NT2/D1 (cell line): ENCODE data around the gene RGS7.

Experiments
- SUZ12 ChIP-seq: IDR thresholded peaks from 2 replicates; pipeline ENCODE4 v1.6.1; 2011; ENCODE audit not compliant: insufficient read length, insufficient read depth; ENCODE audit errors: extremely low read depth
- YY1 ChIP-seq: IDR thresholded peaks from 2 replicates; pipeline ENCODE4 v1.6.1; 2011; ENCODE audit not compliant: insufficient read length, insufficient read depth
- ZNF274 ChIP-seq: IDR thresholded peaks from 2 replicates; pipeline ENCODE4 v1.6.1; 2011; ENCODE audit warnings: mild to moderate bottlenecking, low read depth, low read length

DNA sequence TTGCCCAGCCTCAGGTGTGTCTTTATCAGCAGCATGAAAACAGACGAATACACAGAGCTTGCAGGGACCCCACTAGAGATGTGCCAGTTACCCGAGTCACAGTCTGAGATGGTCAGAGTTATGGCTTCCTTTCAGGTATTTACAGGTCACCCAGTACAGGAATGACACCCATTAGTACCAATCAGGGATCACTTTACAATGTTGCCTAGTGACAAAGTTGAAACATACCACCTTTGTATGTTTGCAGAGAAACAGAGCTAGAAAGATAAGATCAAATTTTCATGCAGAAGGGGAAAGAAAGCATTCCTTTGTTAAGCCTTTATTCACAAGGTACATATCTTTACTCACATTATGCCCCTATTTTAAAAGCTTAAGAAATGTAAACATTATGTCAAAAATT lies 137.6 kb downstream of the RGS7 start:
- TF ChIP-seq ZNF274 (no peak), YY1 (no peak), SUZ12 (no peak)
